H9 (cell line): ENCODE data around the gene RBM22. TPM values are rescaled to one million over a fixed set of nuclear protein-coding genes. Genes with fewer than 3 reads are reported as not detected.

Experiments used
- DNase-seq: peaks from one replicate; pipeline ENCODE4 v3.0.0-alpha.2; 2017
- H2AFZ ChIP-seq: one replicate; pipeline ENCODE4 v1.6.1; 2013; ENCODE audit warnings: mild to moderate bottlenecking, low read length, control low read depth, moderate library complexity
- H2AK5ac ChIP-seq: 2 replicates; pipeline ENCODE4 v1.6.1; 2013; ENCODE audit warnings: low read length, control low read depth, mixed read lengths; ENCODE audit not compliant: insufficient read length
- H2BK120ac ChIP-seq: one replicate; pipeline ENCODE4 v1.6.1; 2013; ENCODE audit warnings: low read depth, mild to moderate bottlenecking, low read length, control low read depth, inconsistent platforms; ENCODE audit not compliant: poor library complexity, severe bottlenecking
- H2BK12ac ChIP-seq: 2 replicates; pipeline ENCODE4 v1.6.1; 2013; ENCODE audit warnings: low read length, control low read depth, mixed read lengths, low read depth; ENCODE audit not compliant: insufficient read length
- H2BK15ac ChIP-seq: 2 replicates; pipeline ENCODE4 v1.6.1; 2013; ENCODE audit warnings: low read depth, low read length, control low read depth
- H2BK20ac ChIP-seq: one replicate; pipeline ENCODE4 v1.6.1; 2013; ENCODE audit warnings: low read depth, mild to moderate bottlenecking, low read length, control low read depth, inconsistent platforms; ENCODE audit not compliant: poor library complexity, severe bottlenecking
- H2BK5ac ChIP-seq: 2 replicates; pipeline ENCODE4 v1.6.1; 2013; ENCODE audit warnings: low read length, control low read depth, mixed read lengths; ENCODE audit not compliant: insufficient read length
- H3K14ac ChIP-seq: 2 replicates; pipeline ENCODE4 v1.6.1; 2013; ENCODE audit warnings: low read length, control low read depth; ENCODE audit not compliant: insufficient read depth
- H3K18ac ChIP-seq: 2 replicates; pipeline ENCODE4 v1.6.1; 2013; ENCODE audit warnings: low read depth, mild to moderate bottlenecking, mixed read lengths, low read length, control low read depth; ENCODE audit not compliant: insufficient read length
- H3K23ac ChIP-seq: 2 replicates; pipeline ENCODE4 v1.6.1; 2013; ENCODE audit warnings: low read length, control low read depth, mixed read lengths, low read depth; ENCODE audit not compliant: insufficient read length
- H3K23me2 ChIP-seq: 2 replicates; pipeline ENCODE4 v1.6.1; 2013; ENCODE audit warnings: low read depth, mild to moderate bottlenecking, mixed read lengths, low read length, control low read depth; ENCODE audit not compliant: insufficient read length, poor library complexity, severe bottlenecking
- H3K27ac ChIP-seq: 2 replicates; pipeline ENCODE4 v1.5.1; 2013; ENCODE audit warnings: low read length, control low read depth, mixed read lengths, low read depth; ENCODE audit not compliant: insufficient read length
- H3K27me3 ChIP-seq: 2 replicates; pipeline ENCODE4 v1.6.1; 2013; ENCODE audit warnings: low read length, control low read depth, inconsistent platforms; ENCODE audit not compliant: insufficient read depth
- H3K4ac ChIP-seq: 2 replicates; pipeline ENCODE4 v1.6.1; 2013; ENCODE audit warnings: low read depth, mild to moderate bottlenecking, control low read depth, inconsistent platforms, low read length, moderate library complexity
- H3K4me1 ChIP-seq: 2 replicates; pipeline ENCODE4 v1.6.1; 2013; ENCODE audit warnings: low read length, control low read depth, inconsistent platforms; ENCODE audit not compliant: insufficient read depth
- H3K4me2 ChIP-seq: 2 replicates; pipeline ENCODE4 v1.6.1; 2013; ENCODE audit warnings: low read length, control low read depth, mixed read lengths; ENCODE audit not compliant: insufficient read length, insufficient read depth
- H3K56ac ChIP-seq: 2 replicates; pipeline ENCODE4 v1.6.1; 2013; ENCODE audit warnings: low read depth, mild to moderate bottlenecking, mixed read lengths, low read length, control low read depth; ENCODE audit not compliant: insufficient read length
- H3K79me1 ChIP-seq: 2 replicates; pipeline ENCODE4 v1.6.1; 2013; ENCODE audit warnings: low read depth, mild to moderate bottlenecking, moderate library complexity, low read length, control low read depth, inconsistent platforms; ENCODE audit not compliant: insufficient read depth, poor library complexity, severe bottlenecking
- H3K79me2 ChIP-seq: 2 replicates; pipeline ENCODE4 v1.6.1; 2013; ENCODE audit warnings: low read length, control low read depth, inconsistent platforms; ENCODE audit not compliant: insufficient read depth
- H3K9ac ChIP-seq: 2 replicates; pipeline ENCODE4 v1.6.1; 2013; ENCODE audit warnings: low read length, control low read depth, mixed read lengths; ENCODE audit not compliant: insufficient read length; ENCODE audit errors: extremely low read depth
- H3K9me3 ChIP-seq: one replicate; pipeline ENCODE4 v1.6.1; 2013; ENCODE audit warnings: low read depth, low read length, inconsistent platforms; ENCODE audit not compliant: control insufficient read depth
- H3T11ph ChIP-seq: one replicate; pipeline ENCODE4 v1.6.1; 2013; ENCODE audit warnings: mild to moderate bottlenecking, low read length, control low read depth, inconsistent platforms
- H4K20me1 ChIP-seq: one replicate; pipeline ENCODE4 v1.6.1; 2013; ENCODE audit not compliant: control insufficient read depth, insufficient read length, insufficient read depth
- H4K5ac ChIP-seq: 2 replicates; pipeline ENCODE4 v1.6.1; 2013; ENCODE audit warnings: low read depth, mild to moderate bottlenecking, mixed read lengths, low read length, control low read depth; ENCODE audit not compliant: insufficient read length
- H4K8ac ChIP-seq: replicated peaks from 2 replicates; pipeline ENCODE4 v1.6.1; 2013; ENCODE audit warnings: low read length, control low read depth, mixed read lengths, low read depth; ENCODE audit not compliant: insufficient read length
- H4K91ac ChIP-seq: 2 replicates; pipeline ENCODE4 v1.6.1; 2013; ENCODE audit warnings: low read depth, mild to moderate bottlenecking, moderate library complexity, mixed read lengths, low read length, control low read depth; ENCODE audit not compliant: insufficient read length
- H3K27ac Mint-ChIP-seq, 3 experiments: 2 replicates in 2 of 3; 3 replicates in 1 of 3; pipeline ENCODE4 v1.8.0; 2020 to 2021; ENCODE audit warnings: mixed read lengths in 3 of 3, mild to moderate bottlenecking in 1 of 3, moderate library complexity in 1 of 3
- H3K27me3 Mint-ChIP-seq: 2 replicates; pipeline ENCODE4 v1.8.0; 2021; ENCODE audit warnings: low read depth, mild to moderate bottlenecking, moderate library complexity, mixed read lengths
- H3K36me3 Mint-ChIP-seq, 3 experiments: 2 replicates in 2 of 3; 3 replicates in 1 of 3; pipeline ENCODE4 v1.8.0; 2020 to 2021; ENCODE audit warnings: low read depth in 3 of 3, mixed read lengths in 3 of 3; ENCODE audit not compliant: insufficient read depth in 1 of 3
- H3K4me1 Mint-ChIP-seq, 2 experiments: 2 replicates each; pipeline ENCODE4 v1.8.0; 2020; ENCODE audit warnings: mixed read lengths in 2 of 2
- H3K4me3 Mint-ChIP-seq, 2 experiments: 2 replicates in 1 of 2; 3 replicates in 1 of 2; pipeline ENCODE4 v1.8.0; 2020 to 2021; ENCODE audit warnings: mild to moderate bottlenecking in 2 of 2, mixed read lengths in 2 of 2, moderate library complexity in 1 of 2
- H3K9me3 Mint-ChIP-seq, 2 experiments: 2 replicates in 1 of 2; 3 replicates in 1 of 2; pipeline ENCODE4 v1.8.0; 2020; ENCODE audit warnings: mild to moderate bottlenecking in 2 of 2, mixed read lengths in 2 of 2, moderate library complexity in 1 of 2
- CTCF ChIP-seq: fragments of 200-600 bp; sonication (generic); conservative IDR thresholded peaks from 3 replicates; pipeline ENCODE4 v1.8.0; 2021; ENCODE audit warnings: antibody characterized with exemption, mild to moderate bottlenecking
- WGBS: extraction: QIAGEN DNeasy Blood & Tissue Kit; methylation state at CpG from one replicate; pipeline ENCODE4 v1.1.7; 2013; ENCODE audit warnings: missing lambda C conversion rate, low lambda C conversion rate, mixed read lengths; ENCODE audit not compliant: insufficient read length; ENCODE audit errors: extremely low coverage; 5-methylcytosine and 5-hydroxymethylcytosine counted together
- total RNA-seq: library from RNA; stranded (reverse); gene quantifications from 2 replicates; pipeline ENCODE4 v1.2.1, GENCODE V29; 2021

The RBM22 gene
- total RNA-seq, 1 experiment from 2014 or later, result 47.0 TPM

- H3K36me3 Mint-ChIP-seq, result no peaks in the 10 kb centered on the region
- H3K4me1 ChIP-seq, result peaks cover 2% of the 10 kb centered on the region; the same call in 1 of the 2 replicates
Measured at GRCh38 chr5:150641006-150641570, 59.8 kb downstream of the RBM22 start.

More at GRCh38 chr5:150641006-150641570, 59.8 kb downstream of the RBM22 start:
- H4K91ac ChIP-seq, result no peak overlapping the region
- no peak overlapping the region for H3K18ac ChIP-seq
- peaks cover 2% of the 10 kb centered on the region; the same call in 1 of the 2 replicates for H3K27me3 Mint-ChIP-seq
- no peak overlapping the region for H3K4ac ChIP-seq
- no peaks in the 10 kb centered on the region for H3K9me3 Mint-ChIP-seq
- DNase-seq, result no peak
- H3K27me3 ChIP-seq, result no peaks in the 10 kb centered on the region
- no peaks in the 10 kb centered on the region for H3K23me2 ChIP-seq
- no CpG with 5 or more reads among the region's 9 CpGs for WGBS
- H2BK20ac ChIP-seq, result no peak overlapping the region
- no peak overlapping the region for H4K8ac ChIP-seq
- no peak overlapping the region for H3T11ph ChIP-seq
- no peak overlapping the region for H2BK5ac ChIP-seq
- no peak overlapping the region for H2AFZ ChIP-seq
- no peak for TF ChIP-seq CTCF
- no peak overlapping the region for H3K9ac ChIP-seq
- no peak overlapping the region for H3K14ac ChIP-seq
- H2AK5ac ChIP-seq, result no peak overlapping the region
- H4K5ac ChIP-seq, result no peak overlapping the region
- H3K23ac ChIP-seq, result no peak overlapping the region
- no peaks in the 10 kb centered on the region for H3K9me3 ChIP-seq
- H2BK12ac ChIP-seq, result no peak overlapping the region
- H3K79me2 ChIP-seq, result no peaks in the 10 kb centered on the region
- H3K4me2 ChIP-seq, result no peak overlapping the region
- no peak overlapping the region for H3K27ac Mint-ChIP-seq
- H3K56ac ChIP-seq, result no peak overlapping the region
- no peak overlapping the region for H2BK120ac ChIP-seq
- H2BK15ac ChIP-seq, result no peak overlapping the region
- no peak overlapping the region for H3K27ac ChIP-seq
- peaks cover 59 to 74% of the 10 kb centered on the region in 2 experiments for H3K4me1 Mint-ChIP-seq
- H4K20me1 ChIP-seq, result no peaks in the 10 kb centered on the region
- H3K4me3 Mint-ChIP-seq, result no peak overlapping the region
- H3K79me1 ChIP-seq, result no peaks in the 10 kb centered on the region

Other genes with a start within 250 kb of the RBM22 start
- gene NDST1, start 192.9 kb downstream of the RBM22 start, total RNA-seq, result 59.2 and 65.5 TPM in 2 replicates
- gene SYNPO, start 60.4 kb downstream of the RBM22 start, total RNA-seq, result 1.7 and 1.9 TPM in 2 replicates
- 15.8 and 18.1 TPM in 2 replicates for gene MYOZ3, start 39.8 kb downstream of the RBM22 start, total RNA-seq
- 45.1 and 48.5 TPM in 2 replicates for gene DCTN4, start 58.0 kb upstream of the RBM22 start, total RNA-seq
- 42.0 and 42.5 TPM in 2 replicates for gene SMIM3, start 77.7 kb upstream of the RBM22 start, total RNA-seq
- 0.13 and 0.37 TPM in 2 replicates for gene IRGM, start 145.5 kb upstream of the RBM22 start, total RNA-seq
- gene ZNF300, start 203.9 kb upstream of the RBM22 start, total RNA-seq, result 7.7 and 8.8 TPM in 2 replicates